ENCODE measurements around the gene TFPI.
"Not testable (repeated sequence)": the region's sequence is repeated elsewhere in the genome, so short reads cannot be mapped to it uniquely, and the experiment has no call there.

The TFPI gene

GRCh38 chr2:187574969-187575750 lies 20.9 kb upstream of the TFPI start:
- Histone ChIP-seq H3K36me3 (ENCODE audit: insufficient read depth, low read depth, low read length) (no peaks in the 10 kb centered on the region), H3K9me3 (ENCODE audit: insufficient read depth, low read depth, low read length) (no peaks in the 10 kb centered on the region; the same call in 1 of the 2 replicates), H3K4me1 (ENCODE audit: insufficient read depth, low read length) (peaks cover 8% of the 10 kb centered on the region; the same call in 1 of the 2 replicates), H3K4me3 (ENCODE audit: low read length) (no peak overlapping the region), H3K27ac (ENCODE audit: low read length) (no peak overlapping the region), H3K9ac (ENCODE audit: low read depth, low read length) (no peak overlapping the region), H3K27me3 (ENCODE audit: insufficient read depth, low read length) (no peaks in the 10 kb centered on the region)

DNA sequence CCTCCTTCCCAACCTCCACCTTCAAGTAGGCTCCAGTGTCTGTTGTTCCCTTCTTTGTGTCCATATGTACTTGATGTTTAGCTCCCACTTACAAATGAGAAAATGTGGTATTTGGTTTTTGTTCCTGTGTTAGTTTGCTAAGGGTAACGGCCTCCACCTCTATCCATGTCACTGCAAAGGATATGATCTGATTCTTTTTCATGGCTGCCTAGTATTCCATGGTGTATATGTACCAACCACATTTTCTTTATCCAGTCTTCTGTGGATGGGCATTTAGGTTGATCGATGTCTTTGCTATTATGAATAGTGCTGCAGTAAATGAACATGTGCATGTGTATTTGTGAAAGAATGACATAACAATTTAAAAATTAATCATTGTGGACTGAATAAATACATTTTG lies 19.5 kb upstream of the TFPI start:
- Histone ChIP-seq H3K27ac (ENCODE audit: low read length) (no peak overlapping the region), H3K4me1 (ENCODE audit: insufficient read depth, low read length) (peaks cover 8% of the 10 kb centered on the region; the same call in 1 of the 2 replicates), H3K27me3 (ENCODE audit: insufficient read depth, low read length) (no peaks in the 10 kb centered on the region), H3K9ac (ENCODE audit: low read depth, low read length) (no peak overlapping the region), H3K36me3 (ENCODE audit: insufficient read depth, low read depth, low read length) (no peaks in the 10 kb centered on the region), H3K4me3 (ENCODE audit: low read length) (no peak overlapping the region), H3K9me3 (ENCODE audit: insufficient read depth, low read depth, low read length) (no peaks in the 10 kb centered on the region; the same call in 1 of the 2 replicates)

- not testable (repeated sequence) for H3K9me3 ChIP-seq (ENCODE audit: insufficient read depth, low read depth, low read length); H3K27me3 ChIP-seq (ENCODE audit: insufficient read depth, low read length); H3K4me3 ChIP-seq (ENCODE audit: low read length); H3K9ac ChIP-seq (ENCODE audit: low read depth, low read length); H3K36me3 ChIP-seq (ENCODE audit: insufficient read depth, low read depth, low read length); H3K27ac ChIP-seq (ENCODE audit: low read length)
- H3K4me1 ChIP-seq (ENCODE audit: insufficient read depth, low read length) = peaks cover 11% of the 10 kb centered on the region
Measured at GRCh38 chr2:187571996-187572395, 17.8 kb upstream of the TFPI start.

DNA sequence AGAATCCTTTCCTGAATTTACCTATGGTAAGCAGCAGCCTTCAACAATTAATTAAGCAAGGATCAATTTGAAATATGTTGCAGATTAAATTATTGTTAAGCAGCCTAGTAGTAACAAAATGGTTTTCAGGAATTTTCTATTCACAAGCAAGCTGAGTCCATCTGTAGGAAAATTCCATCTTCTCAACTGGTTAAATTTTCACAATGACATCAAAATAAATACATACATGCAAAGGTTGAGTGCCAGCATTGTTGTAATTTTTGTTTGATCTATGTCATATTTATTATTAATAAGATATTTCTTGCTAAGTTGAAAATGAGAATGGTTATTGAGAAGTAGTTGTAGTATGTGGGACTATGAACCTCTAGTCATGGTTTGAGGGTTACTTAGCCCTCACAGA lies 15.3 kb upstream of the TFPI start:
- no peak overlapping the region for H3K4me3 ChIP-seq (ENCODE audit: low read length)
- peaks cover 12% of the 10 kb centered on the region; the same call in 1 of the 2 replicates for H3K4me1 ChIP-seq (ENCODE audit: insufficient read depth, low read length)
- H3K36me3 ChIP-seq (ENCODE audit: insufficient read depth, low read depth, low read length) = no peaks in the 10 kb centered on the region

DNA sequence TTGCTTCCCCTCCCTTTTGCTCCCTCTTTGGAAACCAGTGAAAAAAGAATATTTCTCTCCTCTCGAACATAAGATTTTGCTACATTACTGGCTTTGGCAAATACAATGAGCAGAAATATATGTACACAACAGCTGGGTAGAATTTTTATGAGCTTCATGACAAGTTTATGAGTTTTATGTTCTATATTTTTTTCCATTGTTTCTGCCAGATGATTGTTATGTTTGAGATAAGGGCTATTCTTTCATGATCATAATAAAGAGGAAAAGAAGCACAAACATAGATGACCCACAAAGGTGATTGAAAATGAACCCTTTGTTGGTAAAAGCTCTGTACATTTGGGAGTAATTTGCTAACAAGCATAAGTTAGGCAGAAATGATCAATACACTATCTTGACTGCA lies 14.8 kb upstream of the TFPI start:
- Histone ChIP-seq H3K36me3 (ENCODE audit: insufficient read depth, low read depth, low read length) (no peaks in the 10 kb centered on the region), H3K4me1 (ENCODE audit: insufficient read depth, low read length) (peaks cover 12% of the 10 kb centered on the region; the same call in 1 of the 2 replicates), H3K4me3 (ENCODE audit: low read length) (no peak overlapping the region), H3K27ac (ENCODE audit: low read length) (no peak overlapping the region), H3K27me3 (ENCODE audit: insufficient read depth, low read length) (no peaks in the 10 kb centered on the region), H3K9ac (ENCODE audit: low read depth, low read length) (no peak overlapping the region), H3K9me3 (ENCODE audit: insufficient read depth, low read depth, low read length) (no peaks in the 10 kb centered on the region; the same call in 1 of the 2 replicates)

More for the DNA sequence above, 15.3 kb upstream of the TFPI start:
- no peaks in the 10 kb centered on the region for H3K27me3 ChIP-seq (ENCODE audit: insufficient read depth, low read length)
- no peaks in the 10 kb centered on the region; the same call in 1 of the 2 replicates for H3K9me3 ChIP-seq (ENCODE audit: insufficient read depth, low read depth, low read length)
- H3K9ac ChIP-seq (ENCODE audit: low read depth, low read length) = no peak overlapping the region
- no peak overlapping the region for H3K27ac ChIP-seq (ENCODE audit: low read length)

DNA sequence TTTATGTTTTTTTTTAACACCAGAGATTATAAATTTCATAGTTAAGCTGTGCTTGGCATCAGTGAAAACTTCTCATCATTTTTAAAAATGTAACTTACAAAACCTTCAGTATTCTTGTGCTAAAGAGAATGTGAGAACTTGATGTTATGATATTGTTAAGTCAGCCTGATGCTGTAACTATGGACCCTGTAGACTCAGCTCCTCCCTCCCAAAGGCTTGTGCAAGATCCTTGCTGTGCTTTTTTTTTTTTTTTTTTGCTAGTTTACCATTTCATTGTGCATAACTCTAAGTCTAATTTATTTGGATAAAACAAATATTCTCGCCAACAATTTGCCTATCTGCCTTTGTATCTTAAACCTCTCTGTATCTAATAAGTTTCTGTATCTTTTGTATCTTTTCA lies 12.9 kb upstream of the TFPI start:
- Histone ChIP-seq H3K36me3 (ENCODE audit: insufficient read depth, low read depth, low read length) (no peaks in the 10 kb centered on the region), H3K9ac (ENCODE audit: low read depth, low read length) (no peak overlapping the region), H3K4me3 (ENCODE audit: low read length) (no peak overlapping the region), H3K27me3 (ENCODE audit: insufficient read depth, low read length) (no peaks in the 10 kb centered on the region), H3K27ac (ENCODE audit: low read length) (no peak overlapping the region), H3K9me3 (ENCODE audit: insufficient read depth, low read depth, low read length) (no peaks in the 10 kb centered on the region; the same call in 1 of the 2 replicates), H3K4me1 (ENCODE audit: insufficient read depth, low read length) (peaks cover 12% of the 10 kb centered on the region; the same call in 1 of the 2 replicates)

GRCh38 chr2:187566712-187567111 lies 12.5 kb upstream of the TFPI start:
- H3K9me3 ChIP-seq (ENCODE audit: insufficient read depth, low read depth, low read length) = no peaks in the 10 kb centered on the region
- H3K27me3 ChIP-seq (ENCODE audit: insufficient read depth, low read length) = no peaks in the 10 kb centered on the region
- H3K4me3 ChIP-seq (ENCODE audit: low read length) = no peak overlapping the region; the same call in 1 of the 2 replicates
- H3K36me3 ChIP-seq (ENCODE audit: insufficient read depth, low read depth, low read length) = no peaks in the 10 kb centered on the region
- H3K9ac ChIP-seq (ENCODE audit: low read depth, low read length) = no peak overlapping the region
- peaks cover 12% of the 10 kb centered on the region; the same call in 1 of the 2 replicates for H3K4me1 ChIP-seq (ENCODE audit: insufficient read depth, low read length)
- H3K27ac ChIP-seq (ENCODE audit: low read length) = no peak overlapping the region

DNA sequence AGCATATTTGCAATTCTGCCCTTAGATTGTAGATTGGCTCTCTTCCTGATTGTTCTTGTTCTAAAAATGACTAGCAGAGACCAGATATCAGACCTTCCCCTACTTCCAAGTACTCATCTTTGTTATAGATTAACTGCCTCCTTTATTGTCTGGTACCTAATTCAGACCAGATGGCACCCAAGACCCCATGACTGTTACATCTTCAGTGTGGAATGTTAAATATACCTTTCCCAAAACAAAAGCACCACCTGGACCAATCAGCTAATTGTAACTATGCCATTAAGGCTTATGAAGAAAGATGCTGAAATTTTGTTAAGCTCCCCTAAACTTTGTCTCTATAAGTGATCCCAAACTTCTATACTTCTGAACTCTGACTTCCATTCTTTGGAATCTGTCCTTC lies 12.0 kb upstream of the TFPI start:
- no peaks in the 10 kb centered on the region for H3K9me3 ChIP-seq (ENCODE audit: insufficient read depth, low read depth, low read length)
- H3K9ac ChIP-seq (ENCODE audit: low read depth, low read length) = no peak overlapping the region
- H3K36me3 ChIP-seq (ENCODE audit: insufficient read depth, low read depth, low read length) = no peaks in the 10 kb centered on the region
- H3K27me3 ChIP-seq (ENCODE audit: insufficient read depth, low read length) = no peaks in the 10 kb centered on the region
- peaks cover 12% of the 10 kb centered on the region; the same call in 1 of the 2 replicates for H3K4me1 ChIP-seq (ENCODE audit: insufficient read depth, low read length)
- H3K4me3 ChIP-seq (ENCODE audit: low read length) = no peak overlapping the region; the same call in 1 of the 2 replicates
- H3K27ac ChIP-seq (ENCODE audit: low read length) = no peak overlapping the region

- not testable (repeated sequence) for H3K27me3 ChIP-seq (ENCODE audit: insufficient read depth, low read length); H3K4me3 ChIP-seq (ENCODE audit: low read length); H3K9me3 ChIP-seq (ENCODE audit: insufficient read depth, low read depth, low read length); H3K27ac ChIP-seq (ENCODE audit: low read length); H3K9ac ChIP-seq (ENCODE audit: low read depth, low read length); H3K36me3 ChIP-seq (ENCODE audit: insufficient read depth, low read depth, low read length)
- H3K4me1 ChIP-seq (ENCODE audit: insufficient read depth, low read length) = peaks cover 12% of the 10 kb centered on the region; the same call in 1 of the 2 replicates
Measured at GRCh38 chr2:187565618-187566017, 11.4 kb upstream of the TFPI start.

DNA sequence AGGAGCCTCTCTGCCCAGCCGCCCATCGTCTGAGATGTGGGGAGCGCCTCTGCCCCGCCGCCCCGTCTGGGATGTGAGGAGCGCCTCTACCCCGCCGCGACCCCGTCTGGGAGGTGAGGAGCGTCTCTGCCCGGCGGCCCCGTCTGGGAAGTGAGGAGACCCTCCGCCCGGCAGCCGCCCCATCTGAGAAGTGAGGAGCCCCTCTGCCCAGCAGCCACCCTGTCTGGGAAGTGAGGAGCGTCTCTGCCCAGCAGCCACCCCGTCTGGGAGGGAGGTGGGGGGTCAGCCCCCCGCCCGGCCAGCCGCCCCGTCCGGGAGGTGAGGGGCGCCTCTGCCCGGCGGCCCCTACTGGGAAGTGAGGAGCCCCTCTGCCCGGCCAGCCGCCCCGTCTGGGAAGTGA lies 2.3 kb upstream of the TFPI start:
- not testable (repeated sequence) for H3K4me1 ChIP-seq (ENCODE audit: insufficient read depth, low read length); H3K9me3 ChIP-seq (ENCODE audit: insufficient read depth, low read depth, low read length); H3K9ac ChIP-seq (ENCODE audit: low read depth, low read length); H3K27me3 ChIP-seq (ENCODE audit: insufficient read depth, low read length); H3K27ac ChIP-seq (ENCODE audit: low read length); H3K36me3 ChIP-seq (ENCODE audit: insufficient read depth, low read depth, low read length); H3K4me3 ChIP-seq (ENCODE audit: low read length)

GRCh38 chr2:187554704-187555082 lies 458 bp upstream of the TFPI start:
- Histone ChIP-seq H3K9ac (ENCODE audit: low read depth, low read length) (no peak overlapping the region), H3K4me1 (ENCODE audit: insufficient read depth, low read length) (peaks cover 8% of the 10 kb centered on the region; the same call in 1 of the 2 replicates), H3K4me3 (ENCODE audit: low read length) (no peak overlapping the region), H3K36me3 (ENCODE audit: insufficient read depth, low read depth, low read length) (no peaks in the 10 kb centered on the region), H3K9me3 (ENCODE audit: insufficient read depth, low read depth, low read length) (no peaks in the 10 kb centered on the region), H3K27me3 (ENCODE audit: insufficient read depth, low read length) (no peaks in the 10 kb centered on the region), H3K27ac (ENCODE audit: low read length) (no peak overlapping the region)

All from iPS-20b (cell line).